Transverse colon (tissue), 4 donors: Measurements from ENCODE around the gene TNFRSF8.

Experiments
- EP300 ChIP-seq: sonication (generic); formaldehyde crosslinking; IDR thresholded peaks from one replicate; pipeline ENCODE4 v1.6.1; 2017; ENCODE audit warnings: antibody characterized with exemption, low read depth
- POLR2A ChIP-seq: fragments of 450-650 bp; IDR thresholded peaks from one replicate; pipeline ENCODE4 v1.6.1; 2016; ENCODE audit warnings: antibody characterized with exemption, mild to moderate bottlenecking, moderate library complexity
- POLR2AphosphoS5 ChIP-seq, 3 donors: sonication (generic); formaldehyde crosslinking; IDR thresholded peaks; one replicate each; pipeline ENCODE4 v1.6.1; 2016; ENCODE audit warnings: antibody characterized with exemption in 3 of 3
- TF ChIP-seq, protein P1 (sequence below), 5 experiments: fragments of 200-600 bp in 3 of 5; fragments of 450-650 bp in 2 of 5; sonication (generic) in 3 of 5; IDR thresholded peaks; 1 replicate in 2 of 5; 2 replicates in 3 of 5; pipeline ENCODE4 v1.5.1; 2016 to 2017; ENCODE audit warnings: antibody characterized with exemption in 5 of 5, inconsistent platforms in 3 of 5, mild to moderate bottlenecking in 2 of 5, moderate library complexity in 1 of 5

DNA sequence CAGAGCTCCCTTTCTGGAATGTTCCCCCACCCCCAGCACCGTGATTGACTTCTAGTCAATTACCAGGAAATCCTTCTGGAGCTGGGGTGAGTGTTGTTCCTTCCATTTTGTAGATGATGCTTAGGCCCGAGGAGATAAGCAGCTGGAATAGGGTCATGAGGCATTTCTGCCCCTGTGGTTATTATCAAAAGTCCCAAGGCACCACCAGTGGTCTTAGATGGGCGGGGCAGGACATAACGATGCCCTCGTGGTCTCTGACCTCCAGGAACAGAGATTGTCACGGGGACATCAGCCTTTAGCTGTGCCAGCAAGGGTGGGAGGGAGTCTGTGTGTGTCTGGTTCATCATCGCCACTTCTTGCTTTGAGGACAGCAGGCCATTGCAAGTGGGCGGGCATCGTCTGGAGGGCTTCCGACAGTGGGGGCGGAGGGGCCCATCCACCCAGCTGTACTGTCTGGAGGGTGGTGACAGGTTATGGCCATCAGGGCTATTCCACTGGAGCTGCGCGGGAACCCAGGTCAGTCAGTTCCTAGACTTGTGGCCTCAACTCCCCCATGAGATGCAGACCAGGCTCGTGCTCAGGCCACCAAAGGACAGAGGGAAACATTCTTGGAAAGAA lies 22.6 kb downstream of the TNFRSF8 start:
- TF ChIP-seq, protein P1, sequence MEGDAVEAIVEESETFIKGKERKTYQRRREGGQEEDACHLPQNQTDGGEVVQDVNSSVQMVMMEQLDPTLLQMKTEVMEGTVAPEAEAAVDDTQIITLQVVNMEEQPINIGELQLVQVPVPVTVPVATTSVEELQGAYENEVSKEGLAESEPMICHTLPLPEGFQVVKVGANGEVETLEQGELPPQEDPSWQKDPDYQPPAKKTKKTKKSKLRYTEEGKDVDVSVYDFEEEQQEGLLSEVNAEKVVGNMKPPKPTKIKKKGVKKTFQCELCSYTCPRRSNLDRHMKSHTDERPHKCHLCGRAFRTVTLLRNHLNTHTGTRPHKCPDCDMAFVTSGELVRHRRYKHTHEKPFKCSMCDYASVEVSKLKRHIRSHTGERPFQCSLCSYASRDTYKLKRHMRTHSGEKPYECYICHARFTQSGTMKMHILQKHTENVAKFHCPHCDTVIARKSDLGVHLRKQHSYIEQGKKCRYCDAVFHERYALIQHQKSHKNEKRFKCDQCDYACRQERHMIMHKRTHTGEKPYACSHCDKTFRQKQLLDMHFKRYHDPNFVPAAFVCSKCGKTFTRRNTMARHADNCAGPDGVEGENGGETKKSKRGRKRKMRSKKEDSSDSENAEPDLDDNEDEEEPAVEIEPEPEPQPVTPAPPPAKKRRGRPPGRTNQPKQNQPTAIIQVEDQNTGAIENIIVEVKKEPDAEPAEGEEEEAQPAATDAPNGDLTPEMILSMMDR (IDR thresholded peaks at IDR 0.05): no peak
- no peak for TF ChIP-seq POLR2A
- no peak for TF ChIP-seq POLR2AphosphoS5 (IDR thresholded peaks at IDR 0.05)
- TF ChIP-seq EP300: no peak
